Stomach (tissue), 4 donors: ENCODE measurements around the gene LARP1B.
"Not testable (repeated sequence)": the region's sequence is repeated elsewhere in the genome, so short reads cannot be mapped to it uniquely, and the experiment has no call there.

Experiments used
- EP300 ChIP-seq: sonication (generic); formaldehyde crosslinking; IDR thresholded peaks from one replicate; pipeline ENCODE4 v1.6.1; 2017; ENCODE audit warnings: antibody characterized with exemption
- POLR2A ChIP-seq, 4 donors: fragments of 450-650 bp; IDR thresholded peaks; one replicate each; pipeline ENCODE4 v1.6.1; 2016; ENCODE audit warnings: antibody characterized with exemption in 4 of 4, control low read depth in 2 of 4, mild to moderate bottlenecking in 1 of 4, moderate library complexity in 1 of 4

- TF ChIP-seq EP300; POLR2A (IDR thresholded peaks at IDR 0.05): not testable (repeated sequence)
These were observed 95.4 kb downstream of the LARP1B start for GRCh38 chr4:128156472-128156871.
